ENCODE results near the gene ASRGL1. TPM values are rescaled to one million over a fixed set of nuclear protein-coding genes. Genes with fewer than 3 reads are reported as not detected.

Gene ASRGL1
- total RNA-seq, 1 donor from 2014 or later: 54.8 TPM

DNA sequence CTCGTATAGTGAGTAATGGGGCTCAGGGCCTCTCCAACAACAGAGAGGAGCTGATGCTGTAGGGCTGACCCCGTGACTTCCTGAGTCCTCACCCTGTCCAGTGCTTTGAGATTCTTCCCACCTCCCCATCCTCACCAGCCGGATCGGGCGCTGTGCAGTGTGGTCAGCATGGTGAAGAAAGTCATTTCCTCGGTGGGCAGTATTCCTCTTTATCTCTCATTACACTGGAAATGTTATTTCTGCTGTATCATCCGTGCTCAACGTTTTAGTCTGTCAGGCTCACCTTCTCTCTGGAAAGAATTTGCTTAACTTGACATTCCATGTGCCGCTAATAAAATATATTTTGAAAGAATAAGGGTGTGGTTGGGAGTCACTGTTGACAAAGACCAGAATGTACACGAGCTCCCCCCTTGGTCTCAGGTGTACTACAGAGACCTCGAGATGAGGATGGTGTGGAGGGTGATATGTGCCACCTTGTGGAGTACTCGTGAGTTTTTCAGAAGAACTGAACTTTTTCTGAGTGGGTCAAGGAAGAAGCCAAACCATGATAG lies 55.9 kb downstream of the ASRGL1 start:
- intact Hi-C loops (cut with DNase I): no loop called here
- Histone ChIP-seq H3K36me3 (peaks cover 4% of the 10 kb centered on the region), H3K27me3 (no peaks in the 10 kb centered on the region), H3K9me3 (no peaks in the 10 kb centered on the region), H3K4me3 (no peak overlapping the region), H3K27ac (no peak overlapping the region), H3K4me1 (peaks cover 23% of the 10 kb centered on the region)
- ATAC-seq (no peak), DNase-seq (peak; percentile 29)
- TF ChIP-seq, protein P1, sequence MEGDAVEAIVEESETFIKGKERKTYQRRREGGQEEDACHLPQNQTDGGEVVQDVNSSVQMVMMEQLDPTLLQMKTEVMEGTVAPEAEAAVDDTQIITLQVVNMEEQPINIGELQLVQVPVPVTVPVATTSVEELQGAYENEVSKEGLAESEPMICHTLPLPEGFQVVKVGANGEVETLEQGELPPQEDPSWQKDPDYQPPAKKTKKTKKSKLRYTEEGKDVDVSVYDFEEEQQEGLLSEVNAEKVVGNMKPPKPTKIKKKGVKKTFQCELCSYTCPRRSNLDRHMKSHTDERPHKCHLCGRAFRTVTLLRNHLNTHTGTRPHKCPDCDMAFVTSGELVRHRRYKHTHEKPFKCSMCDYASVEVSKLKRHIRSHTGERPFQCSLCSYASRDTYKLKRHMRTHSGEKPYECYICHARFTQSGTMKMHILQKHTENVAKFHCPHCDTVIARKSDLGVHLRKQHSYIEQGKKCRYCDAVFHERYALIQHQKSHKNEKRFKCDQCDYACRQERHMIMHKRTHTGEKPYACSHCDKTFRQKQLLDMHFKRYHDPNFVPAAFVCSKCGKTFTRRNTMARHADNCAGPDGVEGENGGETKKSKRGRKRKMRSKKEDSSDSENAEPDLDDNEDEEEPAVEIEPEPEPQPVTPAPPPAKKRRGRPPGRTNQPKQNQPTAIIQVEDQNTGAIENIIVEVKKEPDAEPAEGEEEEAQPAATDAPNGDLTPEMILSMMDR (IDR thresholded peaks at IDR 0.05): peak; percentile 15

DNA sequence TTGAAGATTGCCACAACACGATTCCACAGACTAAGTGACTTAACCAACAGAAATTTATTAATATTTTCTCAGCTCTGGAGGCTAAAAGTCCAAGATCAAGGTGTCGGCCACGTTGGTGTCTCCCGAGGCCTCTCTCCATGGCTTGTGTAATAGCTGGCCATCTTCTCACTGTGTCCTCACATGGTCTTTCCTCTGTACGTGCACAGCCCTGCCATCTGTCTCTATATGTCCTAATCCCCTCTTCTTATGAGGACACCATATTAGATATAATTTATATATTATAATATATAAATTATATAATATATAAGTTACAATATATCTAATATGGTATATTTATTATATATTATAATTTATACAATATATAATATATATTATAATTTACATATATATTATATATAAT lies 56.5 kb downstream of the ASRGL1 start:
- H3K9me3 ChIP-seq: no peaks in the 10 kb centered on the region
- H3K27me3 ChIP-seq: no peaks in the 10 kb centered on the region
- TF ChIP-seq, protein P1 (IDR thresholded peaks at IDR 0.05): no peak
- ATAC-seq: no peak
- peaks cover 29% of the 10 kb centered on the region for H3K4me1 ChIP-seq
- H3K4me3 ChIP-seq: no peak overlapping the region
- H3K27ac ChIP-seq: no peak overlapping the region
- intact Hi-C loops (cut with DNase I): no loop called here
- peaks cover 4% of the 10 kb centered on the region for H3K36me3 ChIP-seq
- DNase-seq: peak; percentile 16

GRCh38 chr11:62394825-62395538 lies 57.7 kb downstream of the ASRGL1 start:
- Histone ChIP-seq H3K27ac (peak overlapping the region; percentile 60), H3K4me3 (peak overlapping the region; percentile 40), H3K27me3 (no peaks in the 10 kb centered on the region), H3K4me1 (peaks cover 40% of the 10 kb centered on the region), H3K36me3 (peaks cover 4% of the 10 kb centered on the region), H3K9me3 (no peaks in the 10 kb centered on the region)
- ATAC-seq: peak; percentile 88
- intact Hi-C loops (cut with DNase I): no loop called here
- peak; percentile 82 for DNase-seq
- TF ChIP-seq, protein P1 (IDR thresholded peaks at IDR 0.05): peak; percentile 73

DNA sequence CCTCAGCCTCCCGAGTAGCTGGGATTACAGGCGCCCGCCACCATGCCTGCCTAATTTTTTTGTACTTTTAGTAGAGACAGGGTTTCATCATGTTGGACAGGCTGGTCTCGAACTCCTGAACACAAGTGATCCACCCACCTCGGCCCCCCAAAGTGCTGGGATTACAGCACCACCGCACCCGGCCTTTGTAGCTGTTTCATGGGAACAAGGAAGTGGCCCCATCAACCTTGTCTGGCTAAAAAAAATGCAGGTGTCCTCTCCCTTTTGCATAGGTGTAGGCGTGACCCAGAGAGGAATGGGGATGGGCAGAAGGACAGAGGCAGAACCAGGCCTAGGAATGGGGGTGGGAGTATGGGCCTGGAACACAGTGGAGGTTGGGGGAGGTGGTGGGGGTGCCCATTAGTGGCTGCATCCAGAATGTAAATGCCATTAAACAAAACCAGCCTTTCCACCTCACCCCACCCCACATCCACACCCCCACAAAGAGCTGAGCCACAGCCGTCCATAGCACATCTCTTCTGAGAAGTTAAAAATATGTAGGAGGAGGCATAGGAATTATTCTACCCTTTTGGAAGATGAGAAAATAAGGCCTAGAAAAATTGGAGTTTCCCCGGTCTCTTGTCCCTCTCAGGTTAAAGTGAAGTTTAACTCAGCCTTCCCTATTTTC lies 58.8 kb downstream of the ASRGL1 start:
- Histone ChIP-seq H3K9me3 (no peaks in the 10 kb centered on the region), H3K27ac (peak overlapping the region; percentile 60), H3K4me1 (peaks cover 50% of the 10 kb centered on the region), H3K36me3 (peaks cover 4% of the 10 kb centered on the region), H3K27me3 (no peaks in the 10 kb centered on the region), H3K4me3 (no peak overlapping the region)
- intact Hi-C loops (cut with DNase I): no loop called here
- TF ChIP-seq, protein P1 (IDR thresholded peaks at IDR 0.05): no peak
- DNase-seq: peak; percentile 32
- ATAC-seq: no peak

DNA sequence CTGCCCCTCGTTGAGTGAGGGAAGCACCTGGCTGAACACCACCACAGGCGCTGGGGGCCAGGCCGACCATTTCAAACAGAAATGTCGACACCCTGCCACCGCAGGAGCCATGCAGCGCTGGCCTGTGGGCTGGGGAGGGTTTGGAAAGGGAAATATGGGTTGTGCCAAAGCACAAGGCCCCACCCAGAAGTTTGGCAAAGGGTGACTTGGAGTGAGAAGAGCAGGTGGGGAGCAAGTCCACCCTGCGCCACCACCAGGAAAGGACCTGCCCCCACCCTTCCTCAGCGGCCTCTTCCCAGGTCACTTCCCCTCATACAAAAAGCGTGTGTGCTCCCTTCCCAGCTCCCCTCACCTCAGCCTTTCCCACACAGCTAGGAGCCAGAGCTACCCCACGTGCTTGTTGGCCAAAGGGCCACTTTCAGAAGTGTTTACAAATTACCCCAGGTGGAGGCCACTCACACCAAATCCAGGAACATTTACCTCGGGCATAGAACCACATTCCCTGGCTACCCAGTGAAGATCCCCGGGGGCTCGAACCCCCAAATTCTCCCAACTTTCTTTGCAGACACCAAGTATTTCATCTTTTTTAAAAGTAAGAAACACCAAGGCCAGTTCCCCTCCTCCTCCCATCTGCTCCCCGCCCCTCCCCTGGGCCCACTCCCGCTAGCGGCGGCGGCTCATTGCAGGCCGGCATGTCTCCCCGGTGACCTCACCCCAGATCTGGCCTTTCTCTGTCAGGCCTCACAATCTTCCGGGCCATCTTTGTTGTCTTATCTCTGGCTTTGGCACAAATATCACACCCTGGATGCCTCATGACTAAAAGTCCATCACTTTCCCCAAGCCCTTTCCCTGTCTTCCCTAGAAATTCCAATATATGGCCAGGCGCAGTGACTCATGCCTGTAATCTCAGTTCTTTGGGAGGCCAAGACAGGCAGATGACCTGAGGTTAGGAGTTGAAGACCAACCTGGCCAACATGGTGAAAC lies 61.1 kb downstream of the ASRGL1 start:
- H3K27me3 ChIP-seq: no peaks in the 10 kb centered on the region
- no peaks in the 10 kb centered on the region for H3K36me3 ChIP-seq
- H3K4me1 ChIP-seq: peaks cover 71% of the 10 kb centered on the region
- no peaks in the 10 kb centered on the region for H3K9me3 ChIP-seq
- peak; percentile 64 for DNase-seq
- ATAC-seq: no peak
- intact Hi-C loops (cut with DNase I): no loop called here
- H3K27ac ChIP-seq: peak overlapping the region; percentile 47
- TF ChIP-seq, protein P1 (IDR thresholded peaks at IDR 0.05): no peak
- H3K4me3 ChIP-seq: no peak overlapping the region

Measured in upper lobe of right lung (tissue), 1 donor.